A673 (cell line): ENCODE measurements around the gene NTNG1. TPM values are rescaled to one million over a fixed set of nuclear protein-coding genes. Genes with fewer than 3 reads are reported as not detected.

Experiments used
- BruUV-seq: library from RNA; stranded (reverse); fragments of 400-500 nt; replicated peaks from 2 replicates; lab custom pipeline; 2021; lab: Mats Ljungman, UMichigan
- CTCF ChIA-PET: fragments of 300-600 bp; sonication (Branson Sonifier 250); formaldehyde crosslinking; loops from one replicate; lab custom pipeline; 2022; ENCODE audit warnings: antibody characterized with exemption; lab: Charles Lee
- POLR2A ChIA-PET: fragments of 300-600 bp; sonication (Branson Sonifier 250); formaldehyde crosslinking; loops from one replicate; lab custom pipeline; 2022; ENCODE audit warnings: antibody characterized with exemption; ENCODE audit not compliant: low non-redundant PET; lab: Charles Lee
- DNase-seq: peaks from one replicate; pipeline ENCODE4 v3.0.0-alpha.2; 2015; ENCODE audit warnings: low spot score
- H3K27ac ChIP-seq: fragments of 200-600 bp; sonication (generic); 2 replicates; pipeline ENCODE4 v1.5.1; 2016; ENCODE audit warnings: mixed run types, low read depth, mild to moderate bottlenecking, mixed read lengths, antibody characterized with exemption, low read length; ENCODE audit not compliant: poor library complexity, severe bottlenecking
- H3K27me3 ChIP-seq: fragments of 200-600 bp; sonication (generic); replicated peaks from 2 replicates; pipeline ENCODE4 v1.6.1; 2017; ENCODE audit warnings: mixed run types, low read depth, mild to moderate bottlenecking, mixed read lengths, antibody characterized with exemption, low read length; ENCODE audit not compliant: insufficient read depth, poor library complexity
- H3K36me3 ChIP-seq: fragments of 200-600 bp; sonication (generic); 2 replicates; pipeline ENCODE4 v1.6.1; 2016; ENCODE audit warnings: mixed run types, mild to moderate bottlenecking, mixed read lengths, antibody characterized with exemption, low read length; ENCODE audit not compliant: insufficient read depth, poor library complexity, severe bottlenecking
- H3K4me1 ChIP-seq: fragments of 200-600 bp; sonication (generic); 2 replicates; pipeline ENCODE4 v1.6.1; 2017; ENCODE audit warnings: mixed run types, mild to moderate bottlenecking, mixed read lengths, antibody characterized with exemption, low read length; ENCODE audit not compliant: insufficient read depth, poor library complexity, severe bottlenecking
- H3K4me3 ChIP-seq: fragments of 200-600 bp; sonication (generic); 2 replicates; pipeline ENCODE4 v1.5.1; 2016; ENCODE audit warnings: low read depth, mixed run types, mild to moderate bottlenecking, mixed read lengths, low read length; ENCODE audit not compliant: poor library complexity, severe bottlenecking
- H3K9me3 ChIP-seq: fragments of 200-600 bp; sonication (generic); 2 replicates; pipeline ENCODE4 v1.6.1; 2016; ENCODE audit warnings: mixed run types, low read depth, mild to moderate bottlenecking, mixed read lengths, antibody characterized with exemption, low read length; ENCODE audit not compliant: poor library complexity, severe bottlenecking
- EZH2 ChIP-seq: fragments of 200-600 bp; sonication (generic); IDR thresholded peaks from 2 replicates; pipeline ENCODE4 v1.6.1; 2017; ENCODE audit warnings: borderline replicate concordance, low read depth, mild to moderate bottlenecking, mixed read lengths, antibody characterized with exemption, low read length; ENCODE audit not compliant: poor library complexity, severe bottlenecking
- intact Hi-C: fragments of 100-400 bp; cut with micrococcal nuclease; formaldehyde crosslinking; loops from one replicate; pipeline ENCODE4 v1.10.0; 2022; ENCODE audit not compliant: unreplicated experiment
- total RNA-seq: library from RNA; stranded (reverse); gene quantifications from 2 replicates; pipeline ENCODE4 v1.2.3, GENCODE V29; 2021
- TF ChIP-seq, protein P1 (sequence below): fragments of 300-800, 200-600 bp; sonication (generic); conservative IDR thresholded peaks from 2 replicates; pipeline ENCODE4 v1.5.1; 2017; ENCODE audit warnings: low read depth, mild to moderate bottlenecking, antibody characterized with exemption, low read length, moderate library complexity, mixed read lengths

NTNG1 gene
- total RNA-seq, 1 experiment from 2014 or later, result 91.5 TPM

- intact Hi-C loops, result no loop called here
- no peak for DNase-seq
- TF ChIP-seq, protein P1, sequence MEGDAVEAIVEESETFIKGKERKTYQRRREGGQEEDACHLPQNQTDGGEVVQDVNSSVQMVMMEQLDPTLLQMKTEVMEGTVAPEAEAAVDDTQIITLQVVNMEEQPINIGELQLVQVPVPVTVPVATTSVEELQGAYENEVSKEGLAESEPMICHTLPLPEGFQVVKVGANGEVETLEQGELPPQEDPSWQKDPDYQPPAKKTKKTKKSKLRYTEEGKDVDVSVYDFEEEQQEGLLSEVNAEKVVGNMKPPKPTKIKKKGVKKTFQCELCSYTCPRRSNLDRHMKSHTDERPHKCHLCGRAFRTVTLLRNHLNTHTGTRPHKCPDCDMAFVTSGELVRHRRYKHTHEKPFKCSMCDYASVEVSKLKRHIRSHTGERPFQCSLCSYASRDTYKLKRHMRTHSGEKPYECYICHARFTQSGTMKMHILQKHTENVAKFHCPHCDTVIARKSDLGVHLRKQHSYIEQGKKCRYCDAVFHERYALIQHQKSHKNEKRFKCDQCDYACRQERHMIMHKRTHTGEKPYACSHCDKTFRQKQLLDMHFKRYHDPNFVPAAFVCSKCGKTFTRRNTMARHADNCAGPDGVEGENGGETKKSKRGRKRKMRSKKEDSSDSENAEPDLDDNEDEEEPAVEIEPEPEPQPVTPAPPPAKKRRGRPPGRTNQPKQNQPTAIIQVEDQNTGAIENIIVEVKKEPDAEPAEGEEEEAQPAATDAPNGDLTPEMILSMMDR, result no peak
- TF ChIP-seq EZH2, result no peak
- H3K36me3 ChIP-seq, result no peaks in the 10 kb centered on the region
- POLR2A ChIA-PET, result no interaction called here
- peaks cover 8% of the 10 kb centered on the region for H3K9me3 ChIP-seq
- no TSS peak for BruUV-seq
- H3K4me1 ChIP-seq, result peaks cover 4% of the 10 kb centered on the region
- H3K4me3 ChIP-seq, result no peak overlapping the region
- H3K27me3 ChIP-seq, result no peaks in the 10 kb centered on the region
- CTCF ChIA-PET, result no interaction called here
- H3K27ac ChIP-seq, result no peak overlapping the region
Observed at GRCh38 chr1:107422901-107423300, 282.1 kb downstream of the NTNG1 start.

- no peak overlapping the region for H3K4me3 ChIP-seq
- DNase-seq, result peak; percentile 65
- no peaks in the 10 kb centered on the region for H3K36me3 ChIP-seq
- H3K9me3 ChIP-seq, result peaks cover 8% of the 10 kb centered on the region
- BruUV-seq, result no TSS peak
- peaks cover 25% of the 10 kb centered on the region for H3K4me1 ChIP-seq
- TF ChIP-seq, protein P1, result peak; percentile 85
- no peak for TF ChIP-seq EZH2
- no peak overlapping the region for H3K27ac ChIP-seq
- ChIA-PET POLR2A (interaction anchor here (0.6 kb wide), 1 partner anchor 188 kb away, joined by 3 read pairs; no protein-coding TSS in a partner anchor), CTCF (interaction anchor here (0.5 to 1.6 kb wide), 4 partner anchors 19 to 318 kb away, joined by 3 to 7 read pairs (median 3); no protein-coding TSS in a partner anchor)
- H3K27me3 ChIP-seq, result no peaks in the 10 kb centered on the region
- intact Hi-C loops, result loop anchor here (5.0 kb wide), 1 partner anchor 97 kb away; no protein-coding TSS in a partner anchor
Observed at GRCh38 chr1:107430540-107431228, 289.8 kb downstream of the NTNG1 start.

DNA sequence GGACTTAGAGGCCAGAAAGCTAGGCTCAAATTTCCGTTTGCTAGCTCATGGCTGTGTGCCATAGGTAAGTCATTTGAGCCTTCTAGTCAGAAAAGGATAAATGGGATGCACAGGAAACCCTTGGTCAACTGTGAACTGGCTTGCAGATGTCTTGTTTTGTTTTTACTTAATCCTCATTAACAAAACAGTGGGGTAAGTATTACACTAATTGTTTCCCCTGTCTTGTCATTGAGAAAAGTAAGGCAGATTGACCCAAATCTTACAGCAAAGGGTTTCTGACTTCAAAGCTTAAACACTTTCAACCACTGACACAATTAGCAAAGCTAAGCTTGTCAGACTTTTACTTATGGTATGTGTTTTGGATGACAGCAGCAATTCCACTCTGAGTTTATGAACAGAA is 291.3 kb downstream of the NTNG1 start:
- H3K27me3 ChIP-seq, result no peaks in the 10 kb centered on the region
- no peaks in the 10 kb centered on the region for H3K9me3 ChIP-seq
- BruUV-seq, result no TSS peak
- H3K27ac ChIP-seq, result no peak overlapping the region
- no peak overlapping the region for H3K4me3 ChIP-seq
- peaks cover 25% of the 10 kb centered on the region for H3K4me1 ChIP-seq
- no peaks in the 10 kb centered on the region for H3K36me3 ChIP-seq
- no peak for TF ChIP-seq EZH2
- TF ChIP-seq, protein P1, result no peak
- intact Hi-C loops, result loop anchor here (5.0 kb wide), 1 partner anchor 95 kb away; no protein-coding TSS in a partner anchor
- POLR2A ChIA-PET, result no interaction called here
- CTCF ChIA-PET, result no interaction called here
- DNase-seq, result peak; percentile 27
